ENCODE data around the gene ZMIZ1. TPM values are rescaled to one million over a fixed set of nuclear protein-coding genes. Genes with fewer than 3 reads are reported as not detected.

ZMIZ1 gene
- polyA plus RNA-seq, 3 donors = 3.3 to 64.6 (median 8.9) TPM

DNA sequence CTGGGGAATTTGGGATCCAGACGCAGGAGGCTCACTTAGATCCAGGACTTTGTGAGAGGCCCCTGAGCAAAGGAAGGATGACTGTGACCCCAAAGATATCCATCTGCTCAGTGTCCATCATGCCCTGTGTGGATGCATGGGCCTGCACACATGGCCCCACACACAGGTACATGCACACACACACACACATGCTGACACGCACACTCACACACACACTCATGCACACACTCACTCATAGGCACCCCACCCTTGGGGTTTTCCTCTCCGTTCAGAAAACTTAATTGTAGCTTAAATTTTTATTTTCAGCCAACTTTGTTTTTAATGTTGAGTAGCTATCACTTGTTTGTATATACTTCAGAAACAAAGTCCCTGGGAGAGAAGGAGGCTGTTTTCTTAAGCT is 184.9 kb downstream of the ZMIZ1 start:
- Histone ChIP-seq H3K4me2 (replicated peaks; ENCODE audit: extremely low read depth, low read length, poor library complexity, severe bottlenecking) (no peak overlapping the region), H3K36me3 (replicated peaks in 1 of 2; ENCODE audit: control insufficient read depth in 1 of 2, insufficient read depth in 2 of 2, low read length in 2 of 2) (peaks cover 12 to 54% of the 10 kb centered on the region in 2 donors), H3K4me1 (ENCODE audit: control insufficient read depth in 1 of 2, insufficient read depth in 2 of 2, low read length in 2 of 2) (peaks cover 38 to 41% of the 10 kb centered on the region in 2 donors), H4K20me1 (ENCODE audit: insufficient read depth, low read length) (peaks cover 82% of the 10 kb centered on the region), H3K9ac (ENCODE audit: insufficient read depth, low read length, poor library complexity, severe bottlenecking) (no peak overlapping the region), H3K4me3 (replicated peaks in 1 of 3; ENCODE audit: low read depth in 2 of 3, low read length in 3 of 3) (no peak overlapping the region), H3K9me3 (replicated peaks in 1 of 2; ENCODE audit: control insufficient read depth in 1 of 2, insufficient read depth in 1 of 2, low read length in 2 of 2) (no peaks in the 10 kb centered on the region), H3K27ac (ENCODE audit: low read depth in 1 of 2, low read length in 2 of 2) (no peak overlapping the region), H2AFZ (ENCODE audit: insufficient read depth, low read depth, low read length, poor library complexity, severe bottlenecking) (no peak overlapping the region), H3K79me2 (ENCODE audit: insufficient read depth, low read length) (peaks cover 98% of the 10 kb centered on the region), H3K27me3 (ENCODE audit: control insufficient read depth in 2 of 2, insufficient read depth in 2 of 2, low read length in 2 of 2) (no peaks in the 10 kb centered on the region)
- 100% methylated on average over 2 of the region's 3 CpGs for WGBS (ENCODE audit: insufficient coverage)
- DNase-seq = no peak
- Mint-ChIP-seq H3K4me1 (peaks cover 51% of the 10 kb centered on the region), H3K4me3 (no peak overlapping the region), H3K9me3 (no peaks in the 10 kb centered on the region), H3K27ac (peak overlapping the region in 2 of 7 donors; percentile 28 to 46), H3K27me3 (ENCODE audit: low read depth in 3 of 3) (no peaks in the 10 kb centered on the region), H3K36me3 (peaks cover 65 to 77% of the 10 kb centered on the region in 2 donors)
- intact Hi-C loops (cut with micrococcal nuclease) = no loop called here
- TF ChIP-seq CTCF (IDR thresholded peaks at IDR 0.05) = no peak

- H3K4me1 Mint-ChIP-seq = peaks cover 48% of the 10 kb centered on the region
- Histone ChIP-seq H3K27me3 (ENCODE audit: control insufficient read depth in 2 of 2, insufficient read depth in 2 of 2, low read length in 2 of 2) (no peaks in the 10 kb centered on the region), H2AFZ (ENCODE audit: insufficient read depth, low read depth, low read length, poor library complexity, severe bottlenecking) (no peak overlapping the region), H3K79me2 (ENCODE audit: insufficient read depth, low read length) (peaks cover 97% of the 10 kb centered on the region), H3K9ac (ENCODE audit: insufficient read depth, low read length, poor library complexity, severe bottlenecking) (no peak overlapping the region), H3K27ac (ENCODE audit: low read depth in 1 of 2, low read length in 2 of 2) (no peak overlapping the region), H3K36me3 (replicated peaks in 1 of 2; ENCODE audit: control insufficient read depth in 1 of 2, insufficient read depth in 2 of 2, low read length in 2 of 2) (peaks cover 12 to 54% of the 10 kb centered on the region in 2 donors), H3K4me1 (ENCODE audit: control insufficient read depth in 1 of 2, insufficient read depth in 2 of 2, low read length in 2 of 2) (peaks cover 30 to 34% of the 10 kb centered on the region in 2 donors), H3K9me3 (replicated peaks in 1 of 2; ENCODE audit: control insufficient read depth in 1 of 2, insufficient read depth in 1 of 2, low read length in 2 of 2) (no peaks in the 10 kb centered on the region), H3K4me3 (replicated peaks in 1 of 3; ENCODE audit: low read depth in 2 of 3, low read length in 3 of 3) (no peak overlapping the region), H3K4me2 (replicated peaks; ENCODE audit: extremely low read depth, low read length, poor library complexity, severe bottlenecking) (no peak overlapping the region), H4K20me1 (ENCODE audit: insufficient read depth, low read length) (peaks cover 90% of the 10 kb centered on the region)
- 96% methylated on average over 11 of the region's 18 CpGs for WGBS (ENCODE audit: insufficient coverage)
- no peak overlapping the region for H3K4me3 Mint-ChIP-seq
- intact Hi-C loops (cut with micrococcal nuclease) = no loop called here
- H3K27ac Mint-ChIP-seq = peak overlapping the region in 3 of 7 donors; percentile 20 to 54 (median 43)
- no peaks in the 10 kb centered on the region for H3K27me3 Mint-ChIP-seq (ENCODE audit: low read depth in 3 of 3)
- TF ChIP-seq CTCF (IDR thresholded peaks at IDR 0.05) = no peak
- H3K36me3 Mint-ChIP-seq = peaks cover 68 to 83% of the 10 kb centered on the region in 2 donors
- no peak for DNase-seq
- H3K9me3 Mint-ChIP-seq = no peaks in the 10 kb centered on the region
Observed at GRCh38 chr10:79254333-79255006, 185.7 kb downstream of the ZMIZ1 start.
